Keratinocyte (primary cell): Measurements from ENCODE around the gene TRPM1. TPM values are rescaled to one million over a fixed set of nuclear protein-coding genes. Genes with fewer than 3 reads are reported as not detected.

ENCODE experiments used
- DNase-seq: peaks from one replicate; pipeline ENCODE4 v3.0.0-alpha.2; 2011; ENCODE audit warnings: low read depth, missing footprints, low spot score
- FAIRE-seq: peaks from 2 replicates; lab custom pipeline; 2011; peaks lifted over from hg19 to GRCh38; lab: Jason Lieb, UNC
- H2AFZ ChIP-seq: 2 replicates; pipeline ENCODE4 v1.6.0; 2012; ENCODE audit warnings: low read length, control low read depth, inconsistent platforms; ENCODE audit not compliant: control insufficient read depth
- H3K27ac ChIP-seq: 2 replicates; pipeline ENCODE4 v1.5.1; 2011; ENCODE audit warnings: low read length; ENCODE audit not compliant: control insufficient read depth, insufficient read depth
- H3K27me3 ChIP-seq: 3 replicates; pipeline ENCODE4 v1.6.0; 2011; ENCODE audit warnings: low read length; ENCODE audit not compliant: control insufficient read depth, insufficient read depth; ENCODE audit errors: extremely low read depth
- H3K36me3 ChIP-seq, 2 experiments: 2 replicates in 1 of 2; 3 replicates in 1 of 2; pipeline ENCODE4 v1.5.1; 2011; ENCODE audit warnings: low read length in 2 of 2, mild to moderate bottlenecking in 1 of 2; ENCODE audit not compliant: control insufficient read depth in 2 of 2, insufficient read depth in 2 of 2; ENCODE audit errors: extremely low read depth in 1 of 2
- H3K4me1 ChIP-seq: 3 replicates; pipeline ENCODE4 v1.5.1; 2011; ENCODE audit warnings: low read length; ENCODE audit not compliant: control insufficient read depth, insufficient read depth; ENCODE audit errors: extremely low read depth
- H3K4me2 ChIP-seq: 3 replicates; pipeline ENCODE4 v1.6.0; 2011; ENCODE audit warnings: low read depth, low read length; ENCODE audit not compliant: control insufficient read depth, insufficient read depth; ENCODE audit errors: extremely low read depth
- H3K4me3 ChIP-seq, 3 experiments: fragments of 200-600 bp in 1 of 3; sonication (generic) in 1 of 3; 2 replicates in 2 of 3; 3 replicates in 1 of 3; pipeline ENCODE4 v1.5.1; 2011 to 2016; ENCODE audit warnings: low read length in 3 of 3, mild to moderate bottlenecking in 3 of 3, control low read depth in 2 of 3, inconsistent platforms in 1 of 3, low read depth in 1 of 3, mixed read lengths in 1 of 3, mixed run types in 1 of 3, moderate library complexity in 1 of 3; ENCODE audit not compliant: control insufficient read depth in 2 of 3, insufficient read depth in 2 of 3; ENCODE audit errors: extremely low read depth in 1 of 3
- H3K79me2 ChIP-seq: 2 replicates; pipeline ENCODE4 v1.6.0; 2012; ENCODE audit warnings: low read length; ENCODE audit not compliant: control insufficient read depth, insufficient read depth
- H3K9ac ChIP-seq: 3 replicates; pipeline ENCODE4 v1.6.0; 2011; ENCODE audit warnings: low read length; ENCODE audit not compliant: control insufficient read depth, insufficient read depth; ENCODE audit errors: extremely low read depth
- H3K9me1 ChIP-seq: 3 replicates; pipeline ENCODE4 v1.6.0; 2011; ENCODE audit warnings: low read length; ENCODE audit not compliant: control insufficient read depth, insufficient read depth; ENCODE audit errors: extremely low read depth
- H3K9me3 ChIP-seq: 2 replicates; pipeline ENCODE4 v1.5.1; 2012; ENCODE audit warnings: low read depth, low read length; ENCODE audit not compliant: control insufficient read depth
- H4K20me1 ChIP-seq: 3 replicates; pipeline ENCODE4 v1.6.0; 2011; ENCODE audit warnings: low read length; ENCODE audit not compliant: control insufficient read depth, insufficient read depth; ENCODE audit errors: extremely low read depth
- EZH2 ChIP-seq: IDR thresholded peaks from one replicate; pipeline ENCODE4 v1.6.1; 2012; ENCODE audit warnings: inconsistent platforms, mild to moderate bottlenecking, low read length, moderate library complexity
- dilution Hi-C: fragments of 300-500 bp; cut with MboI; formaldehyde crosslinking; loops from one replicate; pipeline ENCODE4 v1.7.0; 2020; ENCODE audit warnings: low sequenced_read_pairs; ENCODE audit not compliant: extremely low pct_ligation_motif_present
- polyA plus RNA-seq, 5 experiments: library from polyadenylated mRNA; depleted of rRNA in 3 of 5; stranded (reverse) in 3 of 5; stranded (forward) in 1 of 5; unstranded in 1 of 5; fragments of >200 nt; gene quantifications; 1 replicate in 1 of 5; 2 replicates in 3 of 5; 3 replicates in 1 of 5; pipeline versions ENCODE4 v1.2.1 to v1.2.3, GENCODE V29; 2011 to 2012; ENCODE audit warnings: missing spikeins in 2 of 5, low read depth in 1 of 5, low replicate concordance in 1 of 5
- TF ChIP-seq, protein P1 (sequence below), 3 experiments: IDR thresholded peaks in 1 of 3; conservative IDR thresholded peaks in 1 of 3; optimal IDR thresholded peaks in 1 of 3; 2 replicates in 2 of 3; 3 replicates in 1 of 3; pipeline versions ENCODE3 to v1.5.1; 2011; ENCODE audit warnings: low read length in 3 of 3, mild to moderate bottlenecking in 3 of 3, moderate library complexity in 2 of 3, control low read depth in 1 of 3, inconsistent platforms in 1 of 3; ENCODE audit not compliant: insufficient read depth in 2 of 3; ENCODE audit errors: extremely low read depth in 1 of 3

TRPM1 gene
- polyA plus RNA-seq, 1 donor (not counting 4 experiments of a cell fraction or from before 2014, with no cell fraction given): 0.17 TPM

DNA sequence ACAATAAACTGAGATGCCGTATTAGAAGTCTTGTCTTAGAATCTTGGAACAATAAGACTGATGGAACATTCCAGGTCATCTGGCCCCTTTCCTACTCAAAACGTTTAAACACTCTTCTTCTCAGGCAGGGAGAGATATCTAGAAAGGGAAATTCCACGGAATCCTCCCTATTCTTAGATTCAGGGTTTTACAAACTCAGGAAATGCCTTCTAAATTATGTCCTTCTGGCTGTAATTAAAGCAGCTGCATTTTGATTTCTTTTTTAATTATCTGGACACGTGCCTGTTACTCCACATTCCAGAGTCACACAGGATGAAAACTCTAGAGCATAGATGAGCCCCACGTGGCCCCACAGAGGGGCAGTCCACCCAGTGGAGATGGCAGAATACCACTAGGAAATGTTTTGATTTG is 68.6 kb downstream of the TRPM1 start:
- FAIRE-seq (no peak), DNase-seq (no peak)
- Histone ChIP-seq H3K27me3 (no peaks in the 10 kb centered on the region), H3K4me1 (no peaks in the 10 kb centered on the region), H3K9me3 (no peaks in the 10 kb centered on the region), H3K27ac (no peak overlapping the region), H4K20me1 (no peaks in the 10 kb centered on the region), H3K79me2 (no peaks in the 10 kb centered on the region), H3K9ac (no peak overlapping the region), H3K36me3 (no peaks in the 10 kb centered on the region), H2AFZ (peak overlapping the region; percentile 79), H3K4me3 (no peak overlapping the region), H3K9me1 (no peaks in the 10 kb centered on the region), H3K4me2 (no peak overlapping the region)
- no peak for TF ChIP-seq EZH2
- TF ChIP-seq, protein P1, sequence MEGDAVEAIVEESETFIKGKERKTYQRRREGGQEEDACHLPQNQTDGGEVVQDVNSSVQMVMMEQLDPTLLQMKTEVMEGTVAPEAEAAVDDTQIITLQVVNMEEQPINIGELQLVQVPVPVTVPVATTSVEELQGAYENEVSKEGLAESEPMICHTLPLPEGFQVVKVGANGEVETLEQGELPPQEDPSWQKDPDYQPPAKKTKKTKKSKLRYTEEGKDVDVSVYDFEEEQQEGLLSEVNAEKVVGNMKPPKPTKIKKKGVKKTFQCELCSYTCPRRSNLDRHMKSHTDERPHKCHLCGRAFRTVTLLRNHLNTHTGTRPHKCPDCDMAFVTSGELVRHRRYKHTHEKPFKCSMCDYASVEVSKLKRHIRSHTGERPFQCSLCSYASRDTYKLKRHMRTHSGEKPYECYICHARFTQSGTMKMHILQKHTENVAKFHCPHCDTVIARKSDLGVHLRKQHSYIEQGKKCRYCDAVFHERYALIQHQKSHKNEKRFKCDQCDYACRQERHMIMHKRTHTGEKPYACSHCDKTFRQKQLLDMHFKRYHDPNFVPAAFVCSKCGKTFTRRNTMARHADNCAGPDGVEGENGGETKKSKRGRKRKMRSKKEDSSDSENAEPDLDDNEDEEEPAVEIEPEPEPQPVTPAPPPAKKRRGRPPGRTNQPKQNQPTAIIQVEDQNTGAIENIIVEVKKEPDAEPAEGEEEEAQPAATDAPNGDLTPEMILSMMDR (optimal IDR thresholded peaks at IDR 0.05 in 1 of 3, IDR thresholded peaks at IDR 0.05 in 1 of 3, conservative IDR thresholded peaks at IDR 0.05 in 1 of 3; ENCODE audit: extremely low read depth in 1 of 3, insufficient read depth in 2 of 3, low read length in 3 of 3): no peak
- dilution Hi-C loops: no loop called here

DNA sequence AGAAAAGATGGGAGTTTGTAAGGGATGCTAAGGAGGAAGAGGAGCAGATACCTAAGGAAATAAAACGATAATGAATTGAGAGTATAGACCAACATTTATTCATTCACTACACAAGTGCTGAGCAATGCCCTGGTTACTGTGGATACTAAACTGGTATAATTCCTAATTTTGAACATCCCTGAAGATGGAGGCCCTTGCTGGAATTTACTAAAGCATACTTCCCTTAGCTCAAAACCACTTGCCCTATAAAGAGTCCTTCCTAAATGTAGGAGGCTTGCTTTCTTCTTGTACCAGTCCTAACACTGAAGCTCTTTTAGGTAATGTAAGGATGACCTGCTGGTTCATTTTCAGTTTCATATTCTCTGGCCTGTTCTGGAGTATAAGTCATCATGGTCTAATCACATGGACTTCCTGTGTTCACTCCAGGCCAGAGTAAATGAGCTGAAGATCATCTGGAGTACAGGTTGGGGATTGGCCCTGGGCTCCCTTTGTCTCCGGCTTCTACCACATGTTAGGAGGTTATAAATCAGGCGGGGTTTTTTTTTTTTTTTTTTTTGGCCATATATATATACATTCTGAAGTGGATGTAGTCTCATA is 70.0 kb downstream of the TRPM1 start:
- no peak overlapping the region for H3K9ac ChIP-seq
- H3K36me3 ChIP-seq: no peaks in the 10 kb centered on the region
- H4K20me1 ChIP-seq: no peaks in the 10 kb centered on the region
- no peaks in the 10 kb centered on the region for H3K9me1 ChIP-seq
- no peaks in the 10 kb centered on the region for H3K9me3 ChIP-seq
- no peaks in the 10 kb centered on the region for H3K4me1 ChIP-seq
- FAIRE-seq: peak; percentile 68
- dilution Hi-C loops: no loop called here
- TF ChIP-seq, protein P1 (optimal IDR thresholded peaks at IDR 0.05 in 1 of 3, IDR thresholded peaks at IDR 0.05 in 1 of 3, conservative IDR thresholded peaks at IDR 0.05 in 1 of 3; ENCODE audit: extremely low read depth in 1 of 3, insufficient read depth in 2 of 3, low read length in 3 of 3): no peak
- no peak for TF ChIP-seq EZH2
- H3K4me3 ChIP-seq: no peak overlapping the region
- peak overlapping the region; percentile 82 for H2AFZ ChIP-seq
- H3K4me2 ChIP-seq: no peak overlapping the region
- DNase-seq: no peak
- no peak overlapping the region for H3K27ac ChIP-seq
- H3K79me2 ChIP-seq: no peaks in the 10 kb centered on the region
- no peaks in the 10 kb centered on the region for H3K27me3 ChIP-seq
